Gastroesophageal sphincter (tissue), 4 donors: ENCODE results near the gene TIAM2. TPM values are rescaled to one million over a fixed set of nuclear protein-coding genes. Genes with fewer than 3 reads are reported as not detected.

Experiments used
- ATAC-seq: fragments of 150-250 bp; one replicate; pipeline ENCODE4 v1.9.1; 2016; ENCODE audit warnings: mild to moderate bottlenecking, moderate library complexity
- H3K27ac ChIP-seq, 4 donors: fragments of 200-600 bp; sonication (generic) in 3 of 4; 1 replicate in 3 of 4; 2 replicates in 1 of 4; pipeline ENCODE4 v1.5.1; 2016 to 2019
- H3K27me3 ChIP-seq: fragments of 200-600 bp; sonication (generic); one replicate; pipeline ENCODE4 v1.5.1; 2019
- H3K36me3 ChIP-seq, 2 donors: fragments of 200-600 bp; sonication (generic); one replicate each; pipeline ENCODE4 v1.5.1; 2019; ENCODE audit warnings: control low read depth in 1 of 2
- H3K4me1 ChIP-seq, 3 donors: fragments of 200-600 bp; sonication (generic); 1 replicate in 2 of 3; 2 replicates in 1 of 3; pipeline ENCODE4 v1.5.1; 2016 to 2019; ENCODE audit warnings: control low read depth in 2 of 3
- H3K4me3 ChIP-seq, 2 donors: fragments of 200-600 bp; sonication (generic); one replicate each; pipeline ENCODE4 v1.5.1; 2019; ENCODE audit warnings: mild to moderate bottlenecking in 1 of 2, moderate library complexity in 1 of 2
- H3K9me3 ChIP-seq, 3 donors: fragments of 200-600 bp; sonication (generic); one replicate each; pipeline ENCODE4 v1.5.1; 2017 to 2019; ENCODE audit warnings: control low read depth in 2 of 3
- CTCF ChIP-seq, 4 experiments: fragments of 200-600 bp in 2 of 4; fragments of 450-650 bp in 2 of 4; sonication (generic) in 1 of 4; IDR thresholded peaks; one replicate each; pipeline ENCODE4 v1.5.1; 2017 to 2019; ENCODE audit warnings: antibody characterized with exemption in 4 of 4, mild to moderate bottlenecking in 2 of 4, moderate library complexity in 2 of 4
- EP300 ChIP-seq: sonication (generic); formaldehyde crosslinking; IDR thresholded peaks from one replicate; pipeline ENCODE4 v1.6.1; 2017; ENCODE audit warnings: antibody characterized with exemption, mild to moderate bottlenecking
- POLR2A ChIP-seq, 2 donors: fragments of 450-650 bp; IDR thresholded peaks; one replicate each; pipeline ENCODE4 v1.6.1; 2017; ENCODE audit warnings: antibody characterized with exemption in 2 of 2, mild to moderate bottlenecking in 2 of 2, moderate library complexity in 1 of 2
- POLR2AphosphoS5 ChIP-seq: sonication (generic); formaldehyde crosslinking; IDR thresholded peaks from one replicate; pipeline ENCODE4 v1.6.1; 2017; ENCODE audit warnings: antibody characterized with exemption
- whole genome bisulfite sequencing, 2 donors: methylation state at CpG; one replicate each; pipeline ENCODE4 v1.1.5; 2018; ENCODE audit warnings: low coverage in 1 of 2; 5-methylcytosine and 5-hydroxymethylcytosine counted together
- total RNA-seq, 4 donors: library from RNA; depleted of rRNA; stranded (reverse); fragments of >200 nt; gene quantifications; one replicate each; pipeline ENCODE4 v1.1.0, GENCODE V29; 2016

TIAM2 gene
- total RNA-seq, 4 donors from 2014 or later: 6.3 to 22.6 (median 14.2) TPM

DNA sequence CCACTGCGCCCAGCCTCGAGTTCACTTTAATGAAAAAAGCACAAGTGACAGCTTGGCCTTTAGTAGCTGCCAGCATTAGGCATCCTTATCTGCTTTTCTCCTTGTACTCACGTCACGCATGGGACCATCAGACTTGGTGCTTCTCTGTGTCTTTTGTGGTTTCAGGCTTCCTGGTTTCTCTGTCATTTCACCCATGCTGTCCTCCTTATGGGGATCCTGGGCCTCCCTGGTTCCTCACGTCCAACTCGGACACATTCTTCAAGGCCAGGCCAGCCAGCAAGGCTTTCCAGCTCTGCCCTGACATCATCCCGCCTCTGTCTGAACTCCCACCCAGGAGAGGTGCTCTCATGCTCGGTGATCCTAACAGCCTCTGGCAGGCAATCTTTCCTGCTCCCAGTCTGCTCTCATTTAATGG is 83.2 kb downstream of the TIAM2 start:
- WGBS, 2 donors: 50 to 61% methylated on average over 2 to 4 of the region's 8 CpGs
- Histone ChIP-seq H3K9me3 (no peaks in the 10 kb centered on the region), H3K27ac (no peak overlapping the region), H3K36me3 (no peaks in the 10 kb centered on the region), H3K27me3 (no peaks in the 10 kb centered on the region), H3K4me1 (peaks cover 0 to 4% (median 0%) of the 10 kb centered on the region in 3 donors), H3K4me3 (no peak overlapping the region)
- ATAC-seq: no peak
- TF ChIP-seq POLR2A (IDR thresholded peaks at IDR 0.05) (no peak), CTCF (IDR thresholded peaks at IDR 0.05) (no peak), POLR2AphosphoS5 (no peak), EP300 (no peak)

GRCh38 chr6:155079985-155080452 is 84.9 kb downstream of the TIAM2 start:
- no peak for TF ChIP-seq POLR2AphosphoS5
- TF ChIP-seq EP300: no peak
- no peak for TF ChIP-seq CTCF (IDR thresholded peaks at IDR 0.05)
- no peak for TF ChIP-seq POLR2A (IDR thresholded peaks at IDR 0.05)

GRCh38 chr6:155080881-155081845 is 86.0 kb downstream of the TIAM2 start:
- Histone ChIP-seq H3K4me1 (peaks cover 0 to 4% (median 0%) of the 10 kb centered on the region in 3 donors), H3K9me3 (no peaks in the 10 kb centered on the region), H3K36me3 (no peaks in the 10 kb centered on the region), H3K27ac (no peak overlapping the region), H3K27me3 (no peaks in the 10 kb centered on the region), H3K4me3 (no peak overlapping the region)
- ATAC-seq: no peak
- no peak for TF ChIP-seq POLR2AphosphoS5
- TF ChIP-seq POLR2A (IDR thresholded peaks at IDR 0.05): no peak
- TF ChIP-seq EP300: no peak
- no peak for TF ChIP-seq CTCF (IDR thresholded peaks at IDR 0.05)
- 64 to 76% methylated on average over 7 of the region's 9 CpGs for WGBS, 2 donors

More at GRCh38 chr6:155079985-155080452, 84.9 kb downstream of the TIAM2 start:
- Histone ChIP-seq H3K36me3 (no peaks in the 10 kb centered on the region), H3K4me3 (no peak overlapping the region), H3K27ac (no peak overlapping the region), H3K27me3 (no peaks in the 10 kb centered on the region), H3K4me1 (peaks cover 0 to 4% (median 0%) of the 10 kb centered on the region in 3 donors), H3K9me3 (no peaks in the 10 kb centered on the region)
- 74 to 75% methylated on average over 7 of the region's 7 CpGs for WGBS, 2 donors
- ATAC-seq: no peak

GRCh38 chr6:155084431-155085123 is 89.5 kb downstream of the TIAM2 start:
- TF ChIP-seq POLR2AphosphoS5: no peak
- no peak for TF ChIP-seq EP300
- TF ChIP-seq POLR2A (IDR thresholded peaks at IDR 0.05): no peak
- 83 to 85% methylated on average over 3 to 4 of the region's 4 CpGs for WGBS, 2 donors
- Histone ChIP-seq H3K4me3 (no peak overlapping the region), H3K36me3 (no peaks in the 10 kb centered on the region), H3K4me1 (no peaks in the 10 kb centered on the region), H3K27ac (no peak overlapping the region), H3K9me3 (no peaks in the 10 kb centered on the region), H3K27me3 (no peaks in the 10 kb centered on the region)
- ATAC-seq: no peak

- no peak for ATAC-seq
- WGBS, 2 donors: 52 to 75% methylated on average over 4 to 8 of the region's 8 CpGs
- Histone ChIP-seq H3K36me3 (no peaks in the 10 kb centered on the region), H3K9me3 (no peaks in the 10 kb centered on the region), H3K4me1 (no peaks in the 10 kb centered on the region), H3K27me3 (no peaks in the 10 kb centered on the region), H3K4me3 (no peak overlapping the region), H3K27ac (no peak overlapping the region)
- no peak for TF ChIP-seq CTCF (IDR thresholded peaks at IDR 0.05)
- no peak for TF ChIP-seq POLR2AphosphoS5
Observed at GRCh38 chr6:155085582-155086257, 90.6 kb downstream of the TIAM2 start.
